ENCODE results near the gene ADARB2.
"Not testable (repeated sequence)": the region's sequence is repeated elsewhere in the genome, so short reads cannot be mapped to it uniquely, and the experiment has no call there.

The ADARB2 gene

DNA sequence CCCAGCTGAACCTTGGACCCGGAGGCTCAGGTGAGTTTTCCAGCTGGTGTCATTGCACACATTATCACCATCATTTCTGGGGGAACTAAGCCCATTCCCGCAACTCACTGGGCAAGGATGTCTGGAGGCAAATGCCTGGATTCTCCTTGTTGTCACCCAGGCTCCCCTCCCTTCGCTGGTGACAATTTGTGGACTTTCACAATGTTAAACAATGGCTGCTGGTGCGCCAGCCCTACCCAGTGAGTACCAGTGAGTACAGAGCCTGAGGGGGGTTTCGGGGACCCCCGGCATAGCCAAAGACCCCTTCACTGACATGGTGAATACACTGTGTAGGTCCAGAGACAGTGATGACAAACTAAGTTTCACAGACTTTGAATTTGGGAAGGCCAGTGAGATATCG, 189.2 kb downstream of the ADARB2 start:
- no peak for DNase-seq (ENCODE audit: low read depth)

GRCh38 chr10:1546431-1547110, 190.8 kb downstream of the ADARB2 start:
- no peak for DNase-seq (ENCODE audit: low read depth)

DNA sequence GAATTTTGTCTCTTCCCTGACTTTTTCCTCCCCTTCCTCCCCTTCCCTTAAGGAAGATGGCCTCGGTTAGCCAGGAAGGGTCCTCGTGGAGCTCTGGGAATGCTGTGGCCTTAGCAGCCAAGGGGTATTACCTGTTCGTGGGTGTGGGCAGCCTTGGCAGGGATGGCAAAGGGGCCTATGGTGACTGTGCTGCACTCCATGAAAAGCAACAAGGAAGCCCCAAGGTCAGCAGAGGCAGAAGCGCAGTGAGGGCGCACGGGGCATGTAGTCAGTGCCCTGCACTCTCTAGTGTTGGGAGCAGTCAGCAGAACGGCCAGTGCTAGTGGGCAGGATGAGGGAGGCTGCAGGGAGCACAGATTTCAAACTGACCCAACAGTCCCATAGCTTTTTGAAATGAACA, 191.8 kb downstream of the ADARB2 start:
- no peak for DNase-seq (ENCODE audit: low read depth)

GRCh38 chr10:1544929-1545328, 192.4 kb downstream of the ADARB2 start:
- no peak for DNase-seq (ENCODE audit: low read depth)

DNA sequence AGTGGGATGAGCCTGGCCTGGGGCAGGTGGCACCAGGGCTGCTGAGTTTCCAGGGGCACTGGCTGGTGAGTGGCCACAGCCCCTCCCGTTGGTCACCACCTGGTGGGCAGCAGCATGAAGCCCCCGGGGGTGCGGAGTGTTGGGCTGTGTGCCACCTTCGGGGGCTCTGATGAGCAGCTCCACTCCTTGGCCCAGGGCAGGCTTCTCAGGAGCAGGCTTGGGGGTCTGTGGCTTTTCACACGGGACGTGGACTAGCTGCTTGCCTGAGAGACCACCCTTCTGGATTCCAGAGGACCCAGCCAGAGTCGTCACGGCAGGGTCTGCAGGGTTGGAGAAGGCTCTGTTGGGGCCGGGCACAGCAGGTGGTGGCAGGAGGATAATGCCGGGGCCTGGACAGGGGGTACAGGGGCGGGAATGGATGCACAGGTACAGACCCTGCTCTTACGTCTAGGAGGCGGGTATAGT, 193.1 kb downstream of the ADARB2 start:
- no peak for DNase-seq (ENCODE audit: low read depth)

- DNase-seq (ENCODE audit: low read depth): no peak
Observed at GRCh38 chr10:1543596-1543995, 193.7 kb downstream of the ADARB2 start.

DNA sequence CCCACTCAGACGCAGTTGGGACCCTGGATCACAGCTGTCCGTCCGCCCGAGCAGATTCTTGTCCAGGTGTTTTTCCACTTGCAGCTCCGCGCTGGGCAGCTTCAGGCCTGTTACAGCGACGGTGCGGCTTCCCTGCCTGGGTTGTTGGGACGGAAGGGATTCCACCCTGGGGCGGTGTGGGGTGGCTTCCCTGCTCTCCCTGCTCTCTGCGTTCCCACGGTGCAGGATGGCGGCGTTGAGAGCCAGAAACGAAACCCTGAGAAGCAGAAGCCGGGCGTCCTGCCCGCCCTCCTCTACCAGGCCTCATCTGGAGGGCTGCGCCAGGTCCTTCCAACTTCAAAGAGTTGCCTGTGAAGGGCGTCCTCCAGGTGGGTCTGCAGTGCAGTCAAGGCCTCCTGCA, 194.4 kb downstream of the ADARB2 start:
- no peak for DNase-seq (ENCODE audit: low read depth)

- DNase-seq (ENCODE audit: low read depth): no peak
Observed at GRCh38 chr10:1540144-1540543, 197.2 kb downstream of the ADARB2 start.

DNA sequence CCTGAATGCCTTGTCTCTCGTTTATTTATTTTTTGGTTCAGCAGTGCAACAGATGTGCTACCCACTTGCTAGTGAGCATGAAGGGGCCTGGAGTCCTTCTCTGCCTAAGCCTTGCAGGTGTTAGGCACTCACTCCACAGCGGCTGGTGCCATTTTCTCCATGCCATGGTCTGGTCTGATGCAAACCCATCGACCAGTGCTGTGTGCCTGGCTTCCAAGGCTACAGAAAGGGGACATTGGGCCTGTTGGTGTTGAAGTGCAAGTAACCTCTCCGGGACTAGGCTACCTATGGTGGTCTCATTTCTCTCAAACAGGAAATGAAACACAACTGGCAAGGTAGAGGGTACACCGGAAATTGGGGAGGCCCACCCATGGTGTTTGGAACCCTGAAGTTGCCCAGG, 198.1 kb downstream of the ADARB2 start:
- no peak for DNase-seq (ENCODE audit: low read depth)

DNA sequence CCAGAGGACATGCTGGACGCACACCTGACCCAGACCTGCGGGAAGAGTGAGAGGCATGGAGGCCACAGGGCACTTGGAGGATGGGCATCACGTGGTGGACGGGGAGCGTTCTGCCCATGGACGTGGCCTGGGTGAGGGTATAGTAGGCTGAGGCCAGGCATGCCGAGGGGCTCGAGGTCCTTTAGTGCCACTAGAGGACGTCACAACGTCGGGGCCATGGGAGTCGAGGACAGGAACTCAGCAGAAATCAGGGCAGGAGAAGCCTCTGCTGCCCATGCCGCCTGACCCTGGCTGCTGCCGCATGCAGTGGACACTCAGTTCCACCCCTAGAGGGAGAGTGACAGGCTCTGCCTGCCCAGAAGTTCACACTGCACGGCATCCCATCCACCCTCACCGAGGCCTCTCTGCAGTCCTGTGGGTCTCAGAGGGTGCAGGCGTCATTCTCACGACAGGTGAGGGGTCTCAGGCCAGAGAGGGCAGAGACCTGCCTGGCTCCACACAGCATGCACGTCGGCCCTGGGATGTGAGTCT, 198.7 kb downstream of the ADARB2 start:
- no peak for DNase-seq (ENCODE audit: low read depth)

GRCh38 chr10:1538121-1538520, 199.2 kb downstream of the ADARB2 start:
- DNase-seq (ENCODE audit: low read depth): no peak

DNA sequence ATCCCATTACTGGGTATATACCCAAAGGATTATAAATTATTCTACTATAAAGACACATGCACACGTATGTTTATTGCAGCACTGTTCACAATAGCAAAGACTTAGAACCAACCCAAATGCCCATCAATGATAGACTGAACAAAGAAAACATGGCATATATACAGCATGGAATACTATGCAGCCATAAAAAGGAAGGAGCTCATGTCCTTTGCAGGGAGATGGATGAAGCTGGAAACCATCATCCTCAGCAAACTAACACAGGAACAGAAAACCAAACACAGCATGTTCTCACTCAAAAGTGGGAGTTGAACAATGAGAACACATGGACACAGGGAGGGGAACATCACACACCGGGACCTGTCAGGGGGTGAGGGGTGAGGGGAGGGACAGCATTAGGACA, 199.9 kb downstream of the ADARB2 start:
- DNase-seq (ENCODE audit: low read depth): not testable (repeated sequence)

DNA sequence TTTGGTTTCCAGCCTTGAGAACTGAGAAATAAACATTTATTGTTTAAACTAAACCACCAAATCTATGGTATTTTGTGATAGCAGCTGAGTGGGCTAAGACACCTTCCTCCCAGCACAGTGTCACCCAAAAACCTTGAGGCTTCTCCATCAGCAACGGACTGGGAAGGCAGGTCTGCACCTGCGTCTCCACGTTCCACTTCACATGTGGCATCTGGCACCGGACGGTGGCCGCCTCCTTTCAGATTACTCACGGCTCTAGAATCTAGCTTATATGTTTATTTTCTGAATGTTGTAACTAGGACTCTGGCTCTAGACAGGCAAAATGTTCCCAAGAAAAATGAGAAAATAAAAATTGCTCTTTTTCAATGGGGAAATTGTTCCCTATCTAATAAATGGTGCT, 201.0 kb downstream of the ADARB2 start:
- no peak for DNase-seq (ENCODE audit: low read depth)

DNA sequence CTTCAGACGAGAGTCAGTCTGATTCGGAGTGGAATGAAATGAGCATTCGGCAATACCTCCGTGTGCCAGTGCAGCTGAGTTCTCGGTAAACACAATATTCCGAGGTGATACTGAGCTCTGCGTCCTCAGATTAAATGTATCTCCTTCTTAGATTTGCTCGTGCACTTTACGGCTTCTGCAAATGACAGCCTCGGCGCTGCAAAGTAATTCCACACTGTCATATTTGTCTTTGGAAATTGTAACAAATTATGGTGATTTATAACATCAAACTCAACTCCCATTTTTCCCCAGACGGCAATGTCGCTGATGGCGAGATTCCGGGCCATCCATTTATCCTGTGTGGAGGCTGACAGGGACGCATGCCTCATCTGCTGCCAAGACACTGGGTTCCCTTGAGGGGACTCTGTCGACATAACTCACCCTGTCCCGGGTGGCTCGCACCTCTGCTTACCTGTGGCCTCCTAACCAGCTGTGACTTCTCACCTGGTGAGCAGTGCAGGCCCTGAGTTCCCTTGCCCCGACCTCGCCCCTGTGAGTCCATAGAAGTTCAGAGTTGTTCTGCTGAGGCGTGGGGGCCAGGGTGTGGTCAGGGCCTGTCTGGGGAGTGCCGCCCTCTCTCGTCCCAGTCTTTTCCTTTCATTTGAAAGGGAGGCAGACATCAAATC, 201.9 kb downstream of the ADARB2 start:
- no peak for DNase-seq (ENCODE audit: low read depth)

- DNase-seq (ENCODE audit: low read depth): no peak
Observed at GRCh38 chr10:1534820-1535219, 202.5 kb downstream of the ADARB2 start.

- DNase-seq (ENCODE audit: low read depth): no peak
Observed at GRCh38 chr10:1532636-1533035, 204.7 kb downstream of the ADARB2 start.

DNA sequence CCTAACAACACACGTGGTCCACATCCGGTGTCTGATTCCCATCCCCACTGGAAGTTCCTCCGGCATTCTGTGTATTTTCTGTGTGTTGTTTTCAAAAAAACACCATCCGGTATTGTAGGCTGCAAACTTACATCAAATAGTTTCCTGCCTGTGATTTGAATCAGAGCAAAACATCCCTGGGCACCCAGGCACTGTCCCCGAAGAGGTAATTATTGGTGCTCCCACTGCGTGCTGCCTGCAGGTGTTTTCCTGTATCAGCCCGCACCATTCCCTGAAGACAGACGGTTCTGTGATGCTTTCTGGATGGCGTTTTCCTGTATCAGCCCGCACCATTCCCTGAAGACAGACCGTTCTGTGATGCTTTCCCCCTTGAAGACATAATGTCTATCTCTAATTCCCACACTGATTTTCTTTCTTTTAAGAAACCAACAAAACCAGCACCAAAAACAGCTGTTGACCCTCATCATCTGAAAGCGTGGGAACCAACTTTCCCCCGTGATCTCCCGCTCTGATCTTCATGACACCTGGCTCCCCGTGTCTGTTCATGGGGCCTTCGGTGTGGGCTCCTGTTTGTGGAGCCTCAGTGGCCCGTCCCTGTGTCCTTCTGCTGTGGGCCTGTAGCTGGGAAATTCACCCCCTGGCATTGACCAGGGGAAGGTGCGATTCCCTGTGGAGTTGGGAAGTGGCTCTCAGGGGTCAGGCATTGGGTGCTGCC, 205.3 kb downstream of the ADARB2 start:
- DNase-seq (ENCODE audit: low read depth): no peak

DNA sequence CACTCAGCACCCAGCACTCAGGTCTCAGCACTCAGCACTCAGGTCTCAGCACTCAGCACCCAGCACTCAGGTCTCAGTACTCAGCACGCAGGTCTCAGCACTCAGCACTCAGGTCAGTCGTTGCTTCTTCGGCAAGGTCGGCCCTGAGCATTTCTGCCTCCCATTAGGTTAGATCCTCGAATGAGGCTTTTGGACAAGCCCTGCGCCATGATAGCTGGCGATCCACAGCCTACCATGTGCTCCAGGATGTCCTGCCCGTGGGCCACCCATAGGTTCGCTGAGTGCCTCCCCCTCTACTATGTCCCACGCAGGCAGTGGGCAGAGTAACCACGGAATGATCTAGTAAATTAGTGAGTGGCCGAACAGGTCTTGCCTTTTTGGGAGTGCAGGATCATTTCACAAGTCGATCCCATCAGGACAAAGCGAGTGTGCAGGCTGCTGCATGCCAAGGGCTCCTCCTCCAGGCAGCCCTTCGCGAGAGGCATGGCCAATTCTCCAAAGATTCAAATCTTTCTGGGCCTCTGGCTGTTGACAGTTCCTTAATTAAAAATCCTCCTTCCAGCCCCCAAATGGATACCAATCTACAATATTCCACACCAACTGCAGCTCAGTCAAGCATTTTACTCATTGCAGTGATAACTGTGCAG, 206.3 kb downstream of the ADARB2 start:
- DNase-seq (ENCODE audit: low read depth): no peak

DNA sequence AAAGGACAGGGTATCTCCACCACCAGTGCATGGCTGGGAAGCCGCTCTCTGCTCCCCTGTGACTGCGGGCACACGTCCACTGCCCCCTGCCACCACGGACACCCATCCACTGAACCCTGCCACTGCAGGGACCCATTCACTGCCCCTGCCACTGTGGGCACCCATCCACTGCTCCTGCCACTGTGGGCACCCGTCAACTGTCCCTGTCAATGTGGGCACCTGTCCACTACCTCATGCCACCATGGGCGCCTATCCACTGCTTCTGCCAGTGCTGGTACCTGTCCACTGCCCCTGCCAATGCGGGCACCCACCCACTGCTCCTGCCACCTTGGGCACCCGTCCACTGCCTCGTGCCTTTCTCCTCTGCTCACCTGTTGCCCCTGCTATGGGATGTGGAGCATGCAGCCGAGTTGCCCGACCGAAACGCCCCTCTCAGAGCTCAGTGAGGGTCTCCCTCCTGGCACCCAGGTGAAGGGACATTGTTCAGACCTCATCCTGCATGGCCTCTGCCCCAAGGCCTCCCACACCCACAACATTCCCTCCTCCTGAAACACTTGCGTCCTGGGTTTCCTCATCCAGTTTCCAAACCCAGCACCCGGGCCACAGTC, 207.4 kb downstream of the ADARB2 start:
- no peak for DNase-seq (ENCODE audit: low read depth)

DNA sequence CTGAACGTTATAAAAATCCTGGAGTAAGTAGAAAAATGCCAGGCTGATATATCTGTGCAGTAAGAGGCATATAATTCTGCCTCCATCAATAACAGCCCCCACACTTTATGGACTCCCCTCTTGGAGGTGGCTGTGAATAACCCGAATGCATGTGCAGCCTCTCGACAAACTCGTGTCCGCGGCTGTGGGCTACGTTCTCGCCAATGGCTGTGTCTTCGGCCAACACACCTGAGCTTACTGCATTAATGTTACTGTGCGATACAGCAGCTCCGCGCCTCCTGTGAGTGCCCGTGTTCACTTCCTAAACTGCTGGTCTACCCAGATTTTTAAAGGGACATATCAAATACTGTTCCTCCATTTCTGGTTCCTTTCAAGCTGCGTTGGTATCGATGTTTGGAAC, 209.4 kb downstream of the ADARB2 start:
- no peak for DNase-seq (ENCODE audit: low read depth)

- DNase-seq (ENCODE audit: low read depth): no peak
Observed at GRCh38 chr10:1526436-1527055, 210.8 kb downstream of the ADARB2 start.

Measured in stimulated activated CD8-positive, alpha-beta memory T cell treated with anti-CD3 and anti-CD28 coated beads, Interleukin-12 subunit alpha, Interleukin-12 subunit beta, amount 100 ng/mL, for 4 hours (primary cell).